Progenitor cell of endocrine pancreas (in vitro differentiated cells): ENCODE measurements around the gene TXNDC11. TPM values are rescaled to one million over a fixed set of nuclear protein-coding genes. Genes with fewer than 3 reads are reported as not detected.

Experiments
- DNase-seq: peaks from one replicate; pipeline ENCODE4 v3.0.0; 2021; ENCODE audit warnings: low spot score; ENCODE audit not compliant: unreplicated experiment
- H3K27ac Mint-ChIP-seq: 2 replicates; pipeline ENCODE4 v1.8.0; 2021; ENCODE audit warnings: mild to moderate bottlenecking, moderate library complexity, mixed read lengths
- H3K27me3 Mint-ChIP-seq: 2 replicates; pipeline ENCODE4 v1.8.0; 2021; ENCODE audit warnings: mixed read lengths
- H3K36me3 Mint-ChIP-seq: 2 replicates; pipeline ENCODE4 v1.8.0; 2022; ENCODE audit warnings: mixed read lengths; ENCODE audit not compliant: insufficient read depth
- H3K4me1 Mint-ChIP-seq: 2 replicates; pipeline ENCODE4 v1.8.0; 2021; ENCODE audit warnings: low read depth, mixed read lengths
- H3K4me3 Mint-ChIP-seq: 2 replicates; pipeline ENCODE4 v1.8.0; 2021; ENCODE audit warnings: low read depth, mild to moderate bottlenecking, moderate library complexity, mixed read lengths
- H3K9me3 Mint-ChIP-seq: 2 replicates; pipeline ENCODE4 v1.8.0; 2021; ENCODE audit warnings: low read depth, mixed read lengths
- total RNA-seq: library from RNA; stranded (reverse); gene quantifications from 2 replicates; pipeline ENCODE4 v1.2.1, GENCODE V29; 2021
- TF ChIP-seq, protein P1 (sequence below): fragments of 200-600 bp; sonication (generic); IDR thresholded peaks from one replicate; pipeline ENCODE4 v1.5.0; 2021; ENCODE audit warnings: antibody characterized with exemption, mild to moderate bottlenecking; ENCODE audit not compliant: unreplicated experiment

TXNDC11 gene
- total RNA-seq, 1 donor from 2014 or later, result 30.8 TPM

DNA sequence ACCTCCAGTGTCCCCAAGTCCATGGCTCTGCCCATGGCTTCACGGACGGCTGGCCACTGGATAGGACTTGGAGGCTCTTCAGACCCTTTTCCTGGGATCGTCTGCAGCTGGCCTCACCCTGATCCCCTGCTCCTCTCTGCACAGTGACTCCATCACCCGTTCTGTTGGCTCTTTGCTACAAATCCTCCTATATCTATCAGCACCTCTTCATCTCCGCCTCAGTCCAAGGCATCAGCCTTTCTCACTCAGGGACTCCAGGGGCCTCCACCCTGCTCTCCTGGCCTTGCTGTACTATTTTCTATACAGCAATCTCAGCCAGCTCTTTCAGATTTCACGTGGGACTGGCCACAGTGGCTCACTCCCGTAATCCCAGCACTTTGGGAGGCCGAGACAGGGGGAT, 85.1 kb downstream of the TXNDC11 start:
- TF ChIP-seq, protein P1, sequence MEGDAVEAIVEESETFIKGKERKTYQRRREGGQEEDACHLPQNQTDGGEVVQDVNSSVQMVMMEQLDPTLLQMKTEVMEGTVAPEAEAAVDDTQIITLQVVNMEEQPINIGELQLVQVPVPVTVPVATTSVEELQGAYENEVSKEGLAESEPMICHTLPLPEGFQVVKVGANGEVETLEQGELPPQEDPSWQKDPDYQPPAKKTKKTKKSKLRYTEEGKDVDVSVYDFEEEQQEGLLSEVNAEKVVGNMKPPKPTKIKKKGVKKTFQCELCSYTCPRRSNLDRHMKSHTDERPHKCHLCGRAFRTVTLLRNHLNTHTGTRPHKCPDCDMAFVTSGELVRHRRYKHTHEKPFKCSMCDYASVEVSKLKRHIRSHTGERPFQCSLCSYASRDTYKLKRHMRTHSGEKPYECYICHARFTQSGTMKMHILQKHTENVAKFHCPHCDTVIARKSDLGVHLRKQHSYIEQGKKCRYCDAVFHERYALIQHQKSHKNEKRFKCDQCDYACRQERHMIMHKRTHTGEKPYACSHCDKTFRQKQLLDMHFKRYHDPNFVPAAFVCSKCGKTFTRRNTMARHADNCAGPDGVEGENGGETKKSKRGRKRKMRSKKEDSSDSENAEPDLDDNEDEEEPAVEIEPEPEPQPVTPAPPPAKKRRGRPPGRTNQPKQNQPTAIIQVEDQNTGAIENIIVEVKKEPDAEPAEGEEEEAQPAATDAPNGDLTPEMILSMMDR, result no peak
- no peaks in the 10 kb centered on the region for H3K4me1 Mint-ChIP-seq
- no peaks in the 10 kb centered on the region for H3K27me3 Mint-ChIP-seq
- no peak for DNase-seq
- H3K36me3 Mint-ChIP-seq, result no peaks in the 10 kb centered on the region
- H3K4me3 Mint-ChIP-seq, result no peak overlapping the region
- no peak overlapping the region for H3K27ac Mint-ChIP-seq
- H3K9me3 Mint-ChIP-seq, result no peaks in the 10 kb centered on the region

- no peak for DNase-seq
- H3K27me3 Mint-ChIP-seq, result no peaks in the 10 kb centered on the region
Measured at GRCh38 chr16:11655655-11656054, 87.0 kb downstream of the TXNDC11 start.

DNA sequence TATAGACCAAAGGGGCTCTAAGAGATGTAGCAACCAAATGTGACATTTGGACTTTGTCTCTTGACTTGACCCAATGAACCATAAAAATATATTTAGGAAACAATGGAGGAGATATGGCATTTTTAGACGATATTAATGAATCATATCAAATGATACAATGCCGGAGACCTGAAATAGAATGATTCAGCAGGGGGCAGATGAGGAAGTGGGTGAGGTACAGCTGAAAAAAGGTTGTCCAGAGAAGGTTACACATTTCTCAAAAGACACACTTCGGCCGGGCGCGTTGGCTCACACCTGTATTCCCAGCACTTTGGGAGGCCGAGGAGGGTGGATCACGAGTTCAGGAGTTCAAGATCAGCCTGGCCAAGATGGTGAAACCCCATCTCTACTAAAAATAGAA, 90.9 kb downstream of the TXNDC11 start:
- H3K4me1 Mint-ChIP-seq, result no peaks in the 10 kb centered on the region
- no peaks in the 10 kb centered on the region for H3K9me3 Mint-ChIP-seq
- TF ChIP-seq, protein P1, result no peak
- H3K27me3 Mint-ChIP-seq, result no peaks in the 10 kb centered on the region
- no peaks in the 10 kb centered on the region for H3K36me3 Mint-ChIP-seq
- DNase-seq, result no peak
- no peak overlapping the region for H3K4me3 Mint-ChIP-seq
- no peak overlapping the region for H3K27ac Mint-ChIP-seq

More at GRCh38 chr16:11655655-11656054, 87.0 kb downstream of the TXNDC11 start:
- TF ChIP-seq, protein P1, result no peak
- Mint-ChIP-seq H3K36me3 (no peaks in the 10 kb centered on the region), H3K4me1 (no peaks in the 10 kb centered on the region), H3K27ac (no peak overlapping the region), H3K9me3 (no peaks in the 10 kb centered on the region), H3K4me3 (no peak overlapping the region)

GRCh38 chr16:11650641-11651591, 91.7 kb downstream of the TXNDC11 start:
- Mint-ChIP-seq H3K4me1 (no peaks in the 10 kb centered on the region), H3K27ac (no peak overlapping the region), H3K4me3 (no peak overlapping the region), H3K36me3 (no peaks in the 10 kb centered on the region), H3K27me3 (no peaks in the 10 kb centered on the region), H3K9me3 (no peaks in the 10 kb centered on the region)
- TF ChIP-seq, protein P1, result no peak
- DNase-seq, result no peak

- no peaks in the 10 kb centered on the region for H3K9me3 Mint-ChIP-seq
- no peaks in the 10 kb centered on the region for H3K4me1 Mint-ChIP-seq
- H3K4me3 Mint-ChIP-seq, result no peak overlapping the region
- no peaks in the 10 kb centered on the region for H3K36me3 Mint-ChIP-seq
- TF ChIP-seq, protein P1, result no peak
- no peaks in the 10 kb centered on the region for H3K27me3 Mint-ChIP-seq
- peak overlapping the region; percentile 77 for H3K27ac Mint-ChIP-seq
- no peak for DNase-seq
Measured at GRCh38 chr16:11649276-11649675, 93.4 kb downstream of the TXNDC11 start.
